Keratinocyte (primary cell): ENCODE results near the gene PAGR1.

Source experiments
- EZH2 ChIP-seq: IDR thresholded peaks from one replicate; pipeline ENCODE4 v1.6.1; 2012; ENCODE audit warnings: inconsistent platforms, mild to moderate bottlenecking, low read length, moderate library complexity
- TF ChIP-seq, protein P1 (sequence below), 3 experiments: IDR thresholded peaks in 1 of 3; conservative IDR thresholded peaks in 1 of 3; optimal IDR thresholded peaks in 1 of 3; 2 replicates in 2 of 3; 3 replicates in 1 of 3; pipeline versions ENCODE3 to v1.5.1; 2011; ENCODE audit warnings: low read length in 3 of 3, mild to moderate bottlenecking in 3 of 3, moderate library complexity in 2 of 3, control low read depth in 1 of 3, inconsistent platforms in 1 of 3; ENCODE audit not compliant: insufficient read depth in 2 of 3; ENCODE audit errors: extremely low read depth in 1 of 3

DNA sequence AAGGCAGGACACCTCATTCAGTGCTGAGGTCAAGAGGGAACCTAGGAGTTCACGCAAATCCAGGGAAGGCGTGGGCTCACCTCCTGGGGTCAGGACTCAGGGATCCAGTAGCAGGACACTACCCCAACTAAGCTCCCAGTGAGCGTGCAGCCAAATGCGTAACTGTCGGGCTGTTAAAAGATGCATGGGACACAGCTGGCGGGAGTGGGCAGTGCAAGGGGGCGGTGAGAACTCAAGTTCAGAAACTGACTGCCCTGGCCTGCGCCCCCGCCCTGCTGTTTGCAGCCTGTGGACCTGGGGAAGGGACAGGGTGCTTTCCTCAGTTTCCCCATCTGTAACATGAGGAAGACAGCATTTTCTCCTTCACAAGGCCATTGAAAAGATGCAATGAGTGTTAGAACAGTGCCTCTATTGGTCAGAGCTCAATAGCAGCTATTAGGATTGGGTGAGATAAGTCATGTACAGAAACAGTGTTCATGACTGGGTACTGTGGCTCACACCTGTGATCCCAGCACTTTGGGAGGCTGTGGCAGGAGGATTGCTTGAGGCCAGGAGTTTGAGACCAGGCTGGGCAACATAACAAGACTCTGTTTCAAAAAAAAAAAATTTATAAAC is 26.9 kb downstream of the PAGR1 start:
- TF ChIP-seq, protein P1, sequence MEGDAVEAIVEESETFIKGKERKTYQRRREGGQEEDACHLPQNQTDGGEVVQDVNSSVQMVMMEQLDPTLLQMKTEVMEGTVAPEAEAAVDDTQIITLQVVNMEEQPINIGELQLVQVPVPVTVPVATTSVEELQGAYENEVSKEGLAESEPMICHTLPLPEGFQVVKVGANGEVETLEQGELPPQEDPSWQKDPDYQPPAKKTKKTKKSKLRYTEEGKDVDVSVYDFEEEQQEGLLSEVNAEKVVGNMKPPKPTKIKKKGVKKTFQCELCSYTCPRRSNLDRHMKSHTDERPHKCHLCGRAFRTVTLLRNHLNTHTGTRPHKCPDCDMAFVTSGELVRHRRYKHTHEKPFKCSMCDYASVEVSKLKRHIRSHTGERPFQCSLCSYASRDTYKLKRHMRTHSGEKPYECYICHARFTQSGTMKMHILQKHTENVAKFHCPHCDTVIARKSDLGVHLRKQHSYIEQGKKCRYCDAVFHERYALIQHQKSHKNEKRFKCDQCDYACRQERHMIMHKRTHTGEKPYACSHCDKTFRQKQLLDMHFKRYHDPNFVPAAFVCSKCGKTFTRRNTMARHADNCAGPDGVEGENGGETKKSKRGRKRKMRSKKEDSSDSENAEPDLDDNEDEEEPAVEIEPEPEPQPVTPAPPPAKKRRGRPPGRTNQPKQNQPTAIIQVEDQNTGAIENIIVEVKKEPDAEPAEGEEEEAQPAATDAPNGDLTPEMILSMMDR (optimal IDR thresholded peaks at IDR 0.05 in 1 of 3, IDR thresholded peaks at IDR 0.05 in 1 of 3, conservative IDR thresholded peaks at IDR 0.05 in 1 of 3; ENCODE audit: extremely low read depth in 1 of 3, insufficient read depth in 2 of 3, low read length in 3 of 3), result no peak
- no peak for TF ChIP-seq EZH2
